Gastroesophageal sphincter (tissue), 3 donors: Measurements from ENCODE around the gene TMEM131.

Experiments
- POLR2A ChIP-seq, 2 donors: fragments of 450-650 bp; IDR thresholded peaks; one replicate each; pipeline ENCODE4 v1.6.1; 2017; ENCODE audit warnings: antibody characterized with exemption in 2 of 2, mild to moderate bottlenecking in 2 of 2, moderate library complexity in 1 of 2
- TF ChIP-seq, protein P1 (sequence below), 4 experiments: fragments of 200-600 bp in 2 of 4; fragments of 450-650 bp in 2 of 4; sonication (generic) in 1 of 4; IDR thresholded peaks; one replicate each; pipeline ENCODE4 v1.5.1; 2017 to 2019; ENCODE audit warnings: antibody characterized with exemption in 4 of 4, mild to moderate bottlenecking in 2 of 4, moderate library complexity in 2 of 4

DNA sequence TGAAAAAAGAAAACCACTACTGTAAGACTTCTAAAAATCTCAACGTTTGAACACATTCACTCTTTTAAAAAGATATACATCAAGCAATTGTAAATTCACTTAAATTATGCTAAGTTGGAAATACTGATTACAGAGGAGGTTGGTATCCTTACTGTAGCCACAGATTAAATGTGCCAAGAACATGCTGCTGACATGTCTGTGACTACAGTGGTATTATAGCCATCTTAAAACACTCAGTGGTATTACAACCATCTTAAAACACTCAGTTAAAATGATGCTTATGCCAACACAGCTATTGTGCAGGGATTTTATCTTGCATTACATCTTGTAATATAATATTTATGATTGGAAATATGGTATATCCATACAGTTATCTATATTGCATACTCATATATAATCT lies 50.0 kb downstream of the TMEM131 start:
- TF ChIP-seq, protein P1, sequence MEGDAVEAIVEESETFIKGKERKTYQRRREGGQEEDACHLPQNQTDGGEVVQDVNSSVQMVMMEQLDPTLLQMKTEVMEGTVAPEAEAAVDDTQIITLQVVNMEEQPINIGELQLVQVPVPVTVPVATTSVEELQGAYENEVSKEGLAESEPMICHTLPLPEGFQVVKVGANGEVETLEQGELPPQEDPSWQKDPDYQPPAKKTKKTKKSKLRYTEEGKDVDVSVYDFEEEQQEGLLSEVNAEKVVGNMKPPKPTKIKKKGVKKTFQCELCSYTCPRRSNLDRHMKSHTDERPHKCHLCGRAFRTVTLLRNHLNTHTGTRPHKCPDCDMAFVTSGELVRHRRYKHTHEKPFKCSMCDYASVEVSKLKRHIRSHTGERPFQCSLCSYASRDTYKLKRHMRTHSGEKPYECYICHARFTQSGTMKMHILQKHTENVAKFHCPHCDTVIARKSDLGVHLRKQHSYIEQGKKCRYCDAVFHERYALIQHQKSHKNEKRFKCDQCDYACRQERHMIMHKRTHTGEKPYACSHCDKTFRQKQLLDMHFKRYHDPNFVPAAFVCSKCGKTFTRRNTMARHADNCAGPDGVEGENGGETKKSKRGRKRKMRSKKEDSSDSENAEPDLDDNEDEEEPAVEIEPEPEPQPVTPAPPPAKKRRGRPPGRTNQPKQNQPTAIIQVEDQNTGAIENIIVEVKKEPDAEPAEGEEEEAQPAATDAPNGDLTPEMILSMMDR (IDR thresholded peaks at IDR 0.05): no peak
- no peak for TF ChIP-seq POLR2A (IDR thresholded peaks at IDR 0.05)
